A673 (cell line): ENCODE data around the gene CCSER1. TPM values are rescaled to one million over a fixed set of nuclear protein-coding genes. Genes with fewer than 3 reads are reported as not detected.

ENCODE experiments used
- BruUV-seq: library from RNA; stranded (reverse); fragments of 400-500 nt; replicated peaks from 2 replicates; lab custom pipeline; 2021; lab: Mats Ljungman, UMichigan
- CTCF ChIA-PET: fragments of 300-600 bp; sonication (Branson Sonifier 250); formaldehyde crosslinking; loops from one replicate; lab custom pipeline; 2022; ENCODE audit warnings: antibody characterized with exemption; lab: Charles Lee
- POLR2A ChIA-PET: fragments of 300-600 bp; sonication (Branson Sonifier 250); formaldehyde crosslinking; loops from one replicate; lab custom pipeline; 2022; ENCODE audit warnings: antibody characterized with exemption; ENCODE audit not compliant: low non-redundant PET; lab: Charles Lee
- DNase-seq: peaks from one replicate; pipeline ENCODE4 v3.0.0-alpha.2; 2015; ENCODE audit warnings: low spot score
- H3K27ac ChIP-seq: fragments of 200-600 bp; sonication (generic); 2 replicates; pipeline ENCODE4 v1.5.1; 2016; ENCODE audit warnings: mixed run types, low read depth, mild to moderate bottlenecking, mixed read lengths, antibody characterized with exemption, low read length; ENCODE audit not compliant: poor library complexity, severe bottlenecking
- H3K27me3 ChIP-seq: fragments of 200-600 bp; sonication (generic); replicated peaks from 2 replicates; pipeline ENCODE4 v1.6.1; 2017; ENCODE audit warnings: mixed run types, low read depth, mild to moderate bottlenecking, mixed read lengths, antibody characterized with exemption, low read length; ENCODE audit not compliant: insufficient read depth, poor library complexity
- H3K36me3 ChIP-seq: fragments of 200-600 bp; sonication (generic); 2 replicates; pipeline ENCODE4 v1.6.1; 2016; ENCODE audit warnings: mixed run types, mild to moderate bottlenecking, mixed read lengths, antibody characterized with exemption, low read length; ENCODE audit not compliant: insufficient read depth, poor library complexity, severe bottlenecking
- H3K4me1 ChIP-seq: fragments of 200-600 bp; sonication (generic); 2 replicates; pipeline ENCODE4 v1.6.1; 2017; ENCODE audit warnings: mixed run types, mild to moderate bottlenecking, mixed read lengths, antibody characterized with exemption, low read length; ENCODE audit not compliant: insufficient read depth, poor library complexity, severe bottlenecking
- H3K4me3 ChIP-seq: fragments of 200-600 bp; sonication (generic); 2 replicates; pipeline ENCODE4 v1.5.1; 2016; ENCODE audit warnings: low read depth, mixed run types, mild to moderate bottlenecking, mixed read lengths, low read length; ENCODE audit not compliant: poor library complexity, severe bottlenecking
- H3K9me3 ChIP-seq: fragments of 200-600 bp; sonication (generic); 2 replicates; pipeline ENCODE4 v1.6.1; 2016; ENCODE audit warnings: mixed run types, low read depth, mild to moderate bottlenecking, mixed read lengths, antibody characterized with exemption, low read length; ENCODE audit not compliant: poor library complexity, severe bottlenecking
- EZH2 ChIP-seq: fragments of 200-600 bp; sonication (generic); IDR thresholded peaks from 2 replicates; pipeline ENCODE4 v1.6.1; 2017; ENCODE audit warnings: borderline replicate concordance, low read depth, mild to moderate bottlenecking, mixed read lengths, antibody characterized with exemption, low read length; ENCODE audit not compliant: poor library complexity, severe bottlenecking
- intact Hi-C: fragments of 100-400 bp; cut with micrococcal nuclease; formaldehyde crosslinking; loops from one replicate; pipeline ENCODE4 v1.10.0; 2022; ENCODE audit not compliant: unreplicated experiment
- total RNA-seq: library from RNA; stranded (reverse); gene quantifications from 2 replicates; pipeline ENCODE4 v1.2.3, GENCODE V29; 2021
- TF ChIP-seq, protein P1 (sequence below): fragments of 300-800, 200-600 bp; sonication (generic); conservative IDR thresholded peaks from 2 replicates; pipeline ENCODE4 v1.5.1; 2017; ENCODE audit warnings: low read depth, mild to moderate bottlenecking, antibody characterized with exemption, low read length, moderate library complexity, mixed read lengths

CCSER1 gene
- total RNA-seq, 1 experiment from 2014 or later = not detected

DNA sequence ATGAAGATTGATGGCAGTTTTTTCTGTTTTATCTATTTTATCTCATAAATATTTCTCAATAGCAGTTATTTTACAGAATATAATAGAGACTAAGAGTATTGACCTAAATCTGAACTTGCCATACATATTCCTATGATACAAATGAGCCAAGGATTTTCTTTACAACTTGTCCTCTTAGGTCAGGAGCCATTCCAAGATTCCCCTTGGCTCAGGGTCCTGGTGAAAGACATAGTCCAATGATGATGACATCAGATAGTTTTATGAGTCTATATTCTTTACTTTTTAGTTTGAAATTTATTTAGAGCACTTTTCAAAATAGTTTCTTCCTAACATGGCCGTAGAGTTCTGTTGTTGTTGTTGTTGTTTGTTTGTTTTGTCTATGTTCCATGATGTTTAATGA lies 1307.4 kb downstream of the CCSER1 start:
- no peak overlapping the region for H3K27ac ChIP-seq
- no peaks in the 10 kb centered on the region for H3K9me3 ChIP-seq
- CTCF ChIA-PET = no interaction called here
- no peak overlapping the region for H3K4me3 ChIP-seq
- DNase-seq = no peak
- no peaks in the 10 kb centered on the region for H3K27me3 ChIP-seq
- TF ChIP-seq, protein P1, sequence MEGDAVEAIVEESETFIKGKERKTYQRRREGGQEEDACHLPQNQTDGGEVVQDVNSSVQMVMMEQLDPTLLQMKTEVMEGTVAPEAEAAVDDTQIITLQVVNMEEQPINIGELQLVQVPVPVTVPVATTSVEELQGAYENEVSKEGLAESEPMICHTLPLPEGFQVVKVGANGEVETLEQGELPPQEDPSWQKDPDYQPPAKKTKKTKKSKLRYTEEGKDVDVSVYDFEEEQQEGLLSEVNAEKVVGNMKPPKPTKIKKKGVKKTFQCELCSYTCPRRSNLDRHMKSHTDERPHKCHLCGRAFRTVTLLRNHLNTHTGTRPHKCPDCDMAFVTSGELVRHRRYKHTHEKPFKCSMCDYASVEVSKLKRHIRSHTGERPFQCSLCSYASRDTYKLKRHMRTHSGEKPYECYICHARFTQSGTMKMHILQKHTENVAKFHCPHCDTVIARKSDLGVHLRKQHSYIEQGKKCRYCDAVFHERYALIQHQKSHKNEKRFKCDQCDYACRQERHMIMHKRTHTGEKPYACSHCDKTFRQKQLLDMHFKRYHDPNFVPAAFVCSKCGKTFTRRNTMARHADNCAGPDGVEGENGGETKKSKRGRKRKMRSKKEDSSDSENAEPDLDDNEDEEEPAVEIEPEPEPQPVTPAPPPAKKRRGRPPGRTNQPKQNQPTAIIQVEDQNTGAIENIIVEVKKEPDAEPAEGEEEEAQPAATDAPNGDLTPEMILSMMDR = no peak
- no peak for TF ChIP-seq EZH2
- intact Hi-C loops = no loop called here
- BruUV-seq = no TSS peak
- POLR2A ChIA-PET = no interaction called here
- no peaks in the 10 kb centered on the region for H3K36me3 ChIP-seq
- no peaks in the 10 kb centered on the region for H3K4me1 ChIP-seq

DNA sequence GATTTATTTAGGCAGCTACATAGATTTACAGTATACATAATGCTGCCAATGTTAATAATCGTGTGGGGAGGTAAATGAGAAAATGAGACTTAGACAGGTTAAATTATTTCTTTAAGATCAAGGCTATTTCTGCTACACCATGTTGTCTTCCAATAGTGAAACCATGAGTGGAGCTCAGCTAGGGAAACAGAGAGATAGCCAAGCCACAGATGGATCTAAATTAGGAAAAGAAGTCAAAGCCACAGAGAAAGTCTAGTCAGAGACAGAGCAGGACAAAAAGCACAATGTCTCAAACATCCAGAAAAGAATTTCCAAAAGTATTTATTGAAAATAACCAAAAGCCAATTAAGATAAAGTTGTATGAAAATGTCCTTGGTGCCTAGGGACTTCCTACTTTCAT lies 1309.4 kb downstream of the CCSER1 start:
- no peaks in the 10 kb centered on the region for H3K4me1 ChIP-seq
- intact Hi-C loops = no loop called here
- no TSS peak for BruUV-seq
- POLR2A ChIA-PET = no interaction called here
- no peak overlapping the region for H3K4me3 ChIP-seq
- H3K27me3 ChIP-seq = no peaks in the 10 kb centered on the region
- DNase-seq = no peak
- CTCF ChIA-PET = no interaction called here
- TF ChIP-seq EZH2 = no peak
- TF ChIP-seq, protein P1 = no peak
- H3K9me3 ChIP-seq = no peaks in the 10 kb centered on the region
- no peak overlapping the region for H3K27ac ChIP-seq
- no peaks in the 10 kb centered on the region for H3K36me3 ChIP-seq

DNA sequence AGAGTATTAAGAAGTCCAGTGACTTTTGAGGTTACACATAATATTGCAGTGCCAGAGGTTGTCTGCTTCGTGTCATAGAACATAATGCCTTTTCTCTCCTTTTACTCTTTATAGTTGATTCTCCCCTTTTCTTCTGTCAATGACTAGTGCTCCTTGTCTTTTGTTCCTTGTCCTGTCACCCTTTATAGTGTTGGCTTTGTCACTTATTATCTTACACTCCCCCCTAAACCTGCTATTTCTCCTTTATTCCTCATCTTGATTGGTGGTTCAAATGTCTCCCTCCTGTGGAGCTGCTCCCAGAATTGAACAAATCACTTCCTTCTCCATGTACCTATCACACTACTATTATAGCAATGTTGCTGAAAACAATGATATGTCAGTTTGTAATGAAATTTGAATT lies 1320.0 kb downstream of the CCSER1 start:
- DNase-seq = no peak
- H3K27ac ChIP-seq = no peak overlapping the region
- no peaks in the 10 kb centered on the region for H3K4me1 ChIP-seq
- ChIA-PET POLR2A (no interaction called here), CTCF (no interaction called here)
- no peaks in the 10 kb centered on the region for H3K36me3 ChIP-seq
- BruUV-seq = no TSS peak
- H3K9me3 ChIP-seq = no peaks in the 10 kb centered on the region
- H3K27me3 ChIP-seq = no peaks in the 10 kb centered on the region
- no peak for TF ChIP-seq EZH2
- TF ChIP-seq, protein P1 = no peak
- intact Hi-C loops = no loop called here
- no peak overlapping the region for H3K4me3 ChIP-seq
